B cell (primary cell): ENCODE data around the gene RANBP9. TPM values are rescaled to one million over a fixed set of nuclear protein-coding genes. Genes with fewer than 3 reads are reported as not detected.

ENCODE experiments used
- ATAC-seq: fragments of 200-7000 bp; cut with Tn5 transposase; one replicate; pipeline ENCODE4 v1.10.0; 2021; ENCODE audit warnings: low read depth, mild to moderate bottlenecking, moderate number of reproducible peaks, moderate library complexity
- CTCF ChIA-PET: fragments of 350-600 bp; sonication (Branson Sonifier 250); formaldehyde crosslinking; loops from one replicate; lab custom pipeline; 2021; ENCODE audit warnings: antibody characterized with exemption, inconsistent platforms; lab: Charles Lee
- POLR2A ChIA-PET: fragments of 350-600 bp; sonication (Branson Sonifier 250); formaldehyde crosslinking; loops from one replicate; lab custom pipeline; 2021; ENCODE audit warnings: antibody characterized with exemption; lab: Charles Lee
- DNase-seq: peaks from one replicate; pipeline ENCODE4 v3.0.0; 2013
- H2AFZ ChIP-seq: 2 replicates; pipeline ENCODE4 v1.6.1; 2012; ENCODE audit warnings: mild to moderate bottlenecking, low read depth, low read length; ENCODE audit not compliant: insufficient read depth, poor library complexity, severe bottlenecking
- H3K27ac ChIP-seq, 2 donors: 1 replicate in 1 of 2; 2 replicates in 1 of 2; pipeline ENCODE4 v1.5.1; 2012 to 2013; ENCODE audit warnings: low read length in 2 of 2, mild to moderate bottlenecking in 2 of 2, moderate library complexity in 1 of 2
- H3K27me3 ChIP-seq, 4 experiments: fragments of 200-600 bp in 1 of 4; sonication (generic) in 1 of 4; replicated peaks in 1 of 4; 1 replicate in 2 of 4; 2 replicates in 2 of 4; pipeline versions ENCODE4 v1.6.1 to v1.7.0; 2013 to 2016; ENCODE audit warnings: low read length in 3 of 4, mild to moderate bottlenecking in 2 of 4, mixed read lengths in 1 of 4, moderate library complexity in 1 of 4; ENCODE audit not compliant: insufficient read depth in 4 of 4, control insufficient read depth in 3 of 4; ENCODE audit errors: control extremely low read depth in 1 of 4
- H3K36me3 ChIP-seq, 2 experiments: replicated peaks in 1 of 2; 1 replicate in 1 of 2; 2 replicates in 1 of 2; pipeline versions ENCODE4 v1.6.1 to v1.7.1; 2013; ENCODE audit warnings: low read length in 1 of 2; ENCODE audit not compliant: insufficient read depth in 2 of 2, control insufficient read depth in 1 of 2; ENCODE audit errors: control extremely low read depth in 1 of 2, extremely low read depth in 1 of 2
- H3K4me1 ChIP-seq, 2 donors: fragments of 200-600 bp in 1 of 2; sonication (generic) in 1 of 2; 1 replicate in 1 of 2; 2 replicates in 1 of 2; pipeline versions ENCODE4 v1.5.1 to v1.6.1; 2013 to 2017; ENCODE audit warnings: low read length in 2 of 2; ENCODE audit not compliant: control insufficient read depth in 2 of 2, insufficient read depth in 2 of 2
- H3K4me2 ChIP-seq: replicated peaks from 2 replicates; pipeline ENCODE3; 2012; ENCODE audit warnings: mild to moderate bottlenecking, low read depth, low read length; ENCODE audit not compliant: poor library complexity, severe bottlenecking
- H3K4me3 ChIP-seq, 5 experiments: fragments of 200-600 bp in 1 of 5; sonication (generic) in 1 of 5; 1 replicate in 3 of 5; 2 replicates in 2 of 5; pipeline versions ENCODE4 v1.5.1 to v1.7.0; 2011 to 2016; ENCODE audit warnings: low read length in 4 of 5, mild to moderate bottlenecking in 4 of 5, low read depth in 2 of 5, control low read depth in 1 of 5, moderate library complexity in 1 of 5; ENCODE audit not compliant: insufficient read depth in 1 of 5; ENCODE audit errors: control extremely low read depth in 1 of 5, extremely low read depth in 1 of 5
- H3K79me2 ChIP-seq: fragments of 200-600 bp; sonication (generic); one replicate; pipeline ENCODE4 v1.6.0; 2016; ENCODE audit warnings: low read length; ENCODE audit not compliant: control insufficient read depth, insufficient read depth
- H3K9ac ChIP-seq: fragments of 200-600 bp; sonication (generic); 2 replicates; pipeline ENCODE4 v1.6.1; 2017; ENCODE audit warnings: mild to moderate bottlenecking, low read length, moderate library complexity
- H3K9me3 ChIP-seq, 3 donors: one replicate each; pipeline versions ENCODE4 v1.6.1 to v1.7.1; 2013; ENCODE audit warnings: low read length in 2 of 3; ENCODE audit not compliant: control insufficient read depth in 2 of 3, insufficient read depth in 1 of 3; ENCODE audit errors: control extremely low read depth in 1 of 3
- H4K20me1 ChIP-seq: 2 replicates; pipeline ENCODE4 v1.6.0; 2012; ENCODE audit warnings: mild to moderate bottlenecking, low read length; ENCODE audit not compliant: insufficient read depth, control insufficient read depth, poor library complexity, severe bottlenecking
- H3K27ac Mint-ChIP-seq: one replicate; pipeline ENCODE4 v1.8.0; 2021; ENCODE audit warnings: mixed read lengths
- H3K27me3 Mint-ChIP-seq: one replicate; pipeline ENCODE4 v1.8.0; 2021; ENCODE audit warnings: mixed read lengths
- H3K4me1 Mint-ChIP-seq: one replicate; pipeline ENCODE4 v1.8.0; 2021; ENCODE audit warnings: mixed read lengths
- H3K4me3 Mint-ChIP-seq: one replicate; pipeline ENCODE4 v1.8.0; 2021; ENCODE audit warnings: mixed read lengths
- H3K9me3 Mint-ChIP-seq: one replicate; pipeline ENCODE4 v1.8.0; 2022; ENCODE audit warnings: mixed read lengths; ENCODE audit not compliant: insufficient read depth
- EZH2 ChIP-seq: IDR thresholded peaks from 2 replicates; pipeline ENCODE4 v1.6.1; 2012; ENCODE audit warnings: borderline replicate concordance, low read depth, mild to moderate bottlenecking, moderate library complexity, low read length; ENCODE audit not compliant: insufficient read depth, poor library complexity, severe bottlenecking
- WGBS: methylation state at CpG from one replicate; pipeline ENCODE4 v1.1.5; 2013; ENCODE audit warnings: missing lambda C conversion rate; ENCODE audit not compliant: insufficient coverage; 5-methylcytosine and 5-hydroxymethylcytosine counted together
- intact Hi-C: fragments of 100-400 bp; cut with micrococcal nuclease; formaldehyde crosslinking; loops from one replicate; pipeline ENCODE4 v1.10.0; 2022
- polyA plus RNA-seq: library from polyadenylated mRNA; depleted of rRNA; stranded (reverse); fragments of >200 nt; gene quantifications from 2 replicates; pipeline ENCODE4 v1.2.3, GENCODE V29; 2012
- total RNA-seq, 2 donors: library from RNA; stranded (reverse); fragments of 120-200 nt in 1 of 2; gene quantifications; 1 replicate in 1 of 2; 2 replicates in 1 of 2; pipeline versions ENCODE4 v1.2.3 to v1.2.4, GENCODE V29; 2013 to 2022
- TF ChIP-seq, protein P1 (sequence below): fragments of 200-600 bp; IDR thresholded peaks from one replicate; pipeline ENCODE4 v1.8.0; 2022; ENCODE audit warnings: antibody characterized with exemption, mild to moderate bottlenecking

RANBP9 gene
- total and polyA plus RNA-seq, 2 donors (not counting 1 experiment from before 2014, with no cell fraction given): 20.0 to 34.1 TPM

DNA sequence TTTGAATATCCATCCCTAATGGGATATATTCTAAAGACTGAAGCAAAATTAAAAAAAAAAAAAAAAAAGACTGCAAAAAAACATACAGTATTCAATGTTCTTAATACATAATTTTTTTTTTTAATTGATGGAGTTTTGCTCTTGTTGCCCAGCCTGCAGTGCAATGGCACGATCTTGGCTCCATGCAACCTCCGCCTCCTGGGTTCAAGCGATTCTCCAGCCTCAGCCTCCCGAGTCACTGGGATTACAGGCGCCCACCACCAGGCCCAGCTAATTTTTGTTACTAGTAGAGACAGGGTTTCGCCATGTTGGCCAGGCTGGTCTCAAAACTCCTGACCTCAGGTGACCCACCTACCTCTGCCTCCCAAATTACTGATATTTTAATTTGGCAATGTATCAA, 29.3 kb downstream of the RANBP9 start:
- no peaks in the 10 kb centered on the region for H3K27me3 ChIP-seq
- no peak overlapping the region for H3K9ac ChIP-seq
- CTCF ChIA-PET: interaction anchor here (0.6 kb wide), 1 partner anchor 33 kb away, joined by 3 read pairs; no protein-coding TSS in a partner anchor
- H3K9me3 Mint-ChIP-seq: peaks cover 3% of the 10 kb centered on the region
- no peaks in the 10 kb centered on the region for H3K27me3 Mint-ChIP-seq
- peaks cover 97% of the 10 kb centered on the region for H3K79me2 ChIP-seq
- H4K20me1 ChIP-seq: peaks cover 20% of the 10 kb centered on the region
- peaks cover 6 to 9% of the 10 kb centered on the region in 2 donors for H3K4me1 ChIP-seq
- TF ChIP-seq, protein P1, sequence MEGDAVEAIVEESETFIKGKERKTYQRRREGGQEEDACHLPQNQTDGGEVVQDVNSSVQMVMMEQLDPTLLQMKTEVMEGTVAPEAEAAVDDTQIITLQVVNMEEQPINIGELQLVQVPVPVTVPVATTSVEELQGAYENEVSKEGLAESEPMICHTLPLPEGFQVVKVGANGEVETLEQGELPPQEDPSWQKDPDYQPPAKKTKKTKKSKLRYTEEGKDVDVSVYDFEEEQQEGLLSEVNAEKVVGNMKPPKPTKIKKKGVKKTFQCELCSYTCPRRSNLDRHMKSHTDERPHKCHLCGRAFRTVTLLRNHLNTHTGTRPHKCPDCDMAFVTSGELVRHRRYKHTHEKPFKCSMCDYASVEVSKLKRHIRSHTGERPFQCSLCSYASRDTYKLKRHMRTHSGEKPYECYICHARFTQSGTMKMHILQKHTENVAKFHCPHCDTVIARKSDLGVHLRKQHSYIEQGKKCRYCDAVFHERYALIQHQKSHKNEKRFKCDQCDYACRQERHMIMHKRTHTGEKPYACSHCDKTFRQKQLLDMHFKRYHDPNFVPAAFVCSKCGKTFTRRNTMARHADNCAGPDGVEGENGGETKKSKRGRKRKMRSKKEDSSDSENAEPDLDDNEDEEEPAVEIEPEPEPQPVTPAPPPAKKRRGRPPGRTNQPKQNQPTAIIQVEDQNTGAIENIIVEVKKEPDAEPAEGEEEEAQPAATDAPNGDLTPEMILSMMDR: no peak
- TF ChIP-seq EZH2: no peak
- H3K27ac ChIP-seq: no peak overlapping the region
- H3K4me2 ChIP-seq: no peak overlapping the region
- H2AFZ ChIP-seq: no peak overlapping the region
- intact Hi-C loops: no loop called here
- 100% methylated on average over 4 of the region's 6 CpGs for WGBS
- no peak overlapping the region for H3K4me3 ChIP-seq
- H3K4me3 Mint-ChIP-seq: no peak overlapping the region
- no peaks in the 10 kb centered on the region for H3K36me3 ChIP-seq
- peaks cover 39% of the 10 kb centered on the region for H3K4me1 Mint-ChIP-seq
- no peak for DNase-seq
- POLR2A ChIA-PET: no interaction called here
- no peak overlapping the region for H3K27ac Mint-ChIP-seq
- peaks cover 0 to 10% (median 0%) of the 10 kb centered on the region in 3 donors for H3K9me3 ChIP-seq
- no peak for ATAC-seq

DNA sequence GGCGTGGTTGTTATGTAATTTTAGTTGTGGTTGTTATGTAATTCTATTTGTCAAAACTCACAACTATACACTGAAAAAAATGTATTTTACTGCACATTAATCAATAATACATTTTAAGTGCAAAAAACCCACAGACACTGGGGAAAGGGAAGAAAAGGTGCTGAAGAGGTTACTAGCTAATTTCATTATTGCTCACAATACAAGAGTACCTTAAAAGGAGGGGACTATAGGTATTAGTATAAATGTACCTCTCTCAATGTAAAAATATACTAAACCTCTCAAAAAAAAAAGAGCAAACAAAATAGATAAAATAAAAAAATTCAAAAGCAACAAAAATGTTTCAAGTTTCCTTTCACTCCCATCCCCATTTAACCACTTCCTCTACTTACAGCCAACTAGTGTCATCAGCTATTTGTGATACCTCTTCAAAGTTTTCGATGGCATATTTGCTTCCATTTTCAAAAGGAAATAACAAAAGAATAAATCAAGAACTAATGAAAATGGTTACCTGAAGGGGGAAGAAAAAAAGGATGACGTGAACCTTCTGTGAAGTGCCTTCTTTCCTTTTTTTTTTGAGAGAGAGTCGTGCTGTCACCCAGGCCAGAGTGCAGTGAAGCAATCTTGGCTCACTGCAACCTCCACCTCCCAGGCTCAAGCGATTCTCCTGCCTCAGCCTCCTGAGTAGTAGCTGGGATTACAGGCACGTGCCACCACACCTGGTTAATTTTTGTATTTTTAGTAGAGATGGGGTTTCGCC, 30.2 kb downstream of the RANBP9 start:
- DNase-seq (peak; percentile 29), ATAC-seq (no peak)
- no peak overlapping the region for H3K4me3 Mint-ChIP-seq
- no peaks in the 10 kb centered on the region for H3K36me3 ChIP-seq
- intact Hi-C loops: no loop called here
- peaks cover 36% of the 10 kb centered on the region for H3K4me1 Mint-ChIP-seq
- H3K27ac ChIP-seq: peak overlapping the region in 1 of 2 donors; percentile 42
- H3K4me3 ChIP-seq: no peak overlapping the region
- H3K4me1 ChIP-seq: peaks cover 6 to 9% of the 10 kb centered on the region in 2 donors
- peaks cover 97% of the 10 kb centered on the region for H3K79me2 ChIP-seq
- peaks cover 2 to 10% (median 4%) of the 10 kb centered on the region in 3 donors for H3K9me3 ChIP-seq
- ChIA-PET CTCF (interaction anchor here (0.7 kb wide), 1 partner anchor 22 kb away, joined by 4 read pairs; no protein-coding TSS in a partner anchor), POLR2A (no interaction called here)
- H2AFZ ChIP-seq: peak overlapping the region; percentile 5
- no peak overlapping the region for H3K27ac Mint-ChIP-seq
- peaks cover 6% of the 10 kb centered on the region for H3K9me3 Mint-ChIP-seq
- 80% methylated on average over 1 of the region's 7 CpGs for WGBS
- H3K27me3 Mint-ChIP-seq: no peaks in the 10 kb centered on the region
- peak overlapping the region; percentile 41 for H3K4me2 ChIP-seq
- H3K9ac ChIP-seq: peak overlapping the region; percentile 10
- TF ChIP-seq EZH2: no peak
- TF ChIP-seq, protein P1: no peak
- peaks cover 20% of the 10 kb centered on the region for H4K20me1 ChIP-seq
- H3K27me3 ChIP-seq: no peaks in the 10 kb centered on the region
